ENCODE data around the gene ZNF668. TPM values are rescaled to one million over a fixed set of nuclear protein-coding genes. Genes with fewer than 3 reads are reported as not detected.

Gene ZNF668
- 9.3 and 12.3 TPM in 2 replicates for total RNA-seq (ENCODE audit: low replicate concordance)

DNA sequence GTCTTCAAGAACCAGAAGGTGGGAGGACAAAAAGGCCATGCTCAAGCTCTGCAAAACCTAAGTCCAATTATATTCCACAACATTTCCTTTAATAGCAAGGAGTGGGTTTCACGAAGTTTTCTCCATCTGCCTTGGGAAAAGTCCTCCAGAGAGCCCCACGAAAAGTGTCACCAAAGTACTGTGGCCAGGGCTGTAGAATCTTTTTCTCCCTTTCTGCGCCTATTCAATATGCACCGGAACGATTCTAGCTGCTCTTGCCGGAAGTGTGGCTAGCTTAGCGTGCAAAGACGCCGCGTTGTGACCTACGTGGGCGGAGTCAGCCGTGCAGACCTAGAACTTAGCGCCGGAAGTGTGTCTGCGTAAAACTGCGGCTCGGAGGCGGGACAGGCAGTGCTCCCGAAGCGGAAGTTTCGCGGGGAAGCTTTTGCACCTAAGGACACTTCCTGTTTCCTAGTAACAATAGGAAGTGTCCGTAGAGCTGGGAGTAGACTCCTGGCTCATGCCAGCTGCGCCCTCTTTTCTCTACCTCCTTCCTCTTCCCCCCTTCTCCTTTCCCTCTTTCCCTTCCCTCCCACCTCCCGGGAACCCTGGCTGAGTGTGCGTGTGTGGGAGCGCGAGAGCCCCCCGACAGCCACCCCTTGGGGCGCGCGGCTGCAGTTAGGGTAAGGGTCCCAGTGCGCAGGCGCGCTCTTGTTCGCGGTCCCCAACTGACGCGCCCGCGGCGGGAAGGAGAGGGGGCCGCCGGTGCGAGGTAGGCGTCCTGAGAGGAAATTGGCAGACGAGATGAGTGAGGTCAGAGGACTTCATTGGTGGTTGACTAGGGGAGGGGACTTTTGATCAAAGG, at the start of gene ZNF668, which contains the start of gene ZNF646:
Gene ZNF668, minus strand, starts transcription at position 271 of the 844 bp plus-strand sequence. CDS start 9,781 bp downstream, outside the sequence.
Gene ZNF646, plus strand, starts transcription at position 453 of the 844 bp plus-strand sequence. CDS start 1,903 bp downstream, outside the sequence.

DNA sequence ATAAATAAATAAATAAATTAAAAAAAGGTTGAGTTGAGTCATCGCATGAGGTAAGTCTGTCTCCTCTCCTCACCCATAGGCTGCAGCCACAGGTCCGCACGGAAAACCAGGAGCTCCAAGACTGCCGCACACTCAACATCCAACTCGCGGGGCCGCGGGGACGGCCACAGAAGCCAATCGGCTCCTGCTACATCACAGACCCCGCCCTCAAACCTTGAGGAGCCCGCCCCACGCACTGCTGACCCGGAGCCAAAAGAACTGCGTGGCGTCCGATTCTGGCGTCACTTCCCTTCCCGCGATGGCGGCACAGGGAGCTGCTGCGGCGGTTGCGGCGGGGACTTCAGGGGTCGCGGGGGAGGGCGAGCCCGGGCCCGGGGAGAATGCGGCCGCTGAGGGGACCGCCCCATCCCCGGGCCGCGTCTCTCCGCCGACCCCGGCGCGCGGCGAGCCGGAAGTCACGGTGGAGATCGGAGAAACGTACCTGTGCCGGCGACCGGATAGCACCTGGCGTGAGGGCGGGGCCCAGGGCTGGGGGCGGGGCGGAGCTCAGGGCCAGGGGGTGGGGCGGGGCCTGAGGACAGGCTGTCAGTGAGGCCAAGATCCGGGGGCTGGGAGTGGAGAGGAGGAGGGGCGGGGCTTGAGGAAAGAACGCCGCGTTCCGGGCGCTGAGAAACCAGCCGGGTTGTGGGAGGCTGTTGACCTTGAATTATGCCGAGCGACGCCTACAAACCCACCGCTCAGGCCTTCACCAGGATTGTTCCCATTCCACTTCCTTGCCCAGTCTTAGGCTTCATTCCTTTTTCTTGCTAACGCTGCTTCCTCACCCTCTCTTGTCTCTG, 43.6 kb upstream of the ZNF668 start, which contains the start of gene KAT8:
Gene KAT8, plus strand, starts transcription at position 281 of the 839 bp plus-strand sequence. Its CDS starts 18 bp downstream, at position 299.

GRCh38 chr16:31108035-31108793, 34.2 kb upstream of the ZNF668 start, which contains the start of gene BCKDK:
Gene BCKDK (plus strand): TSS chr16:31108386. CDS start chr16:31109224, 838 bp downstream.

DNA sequence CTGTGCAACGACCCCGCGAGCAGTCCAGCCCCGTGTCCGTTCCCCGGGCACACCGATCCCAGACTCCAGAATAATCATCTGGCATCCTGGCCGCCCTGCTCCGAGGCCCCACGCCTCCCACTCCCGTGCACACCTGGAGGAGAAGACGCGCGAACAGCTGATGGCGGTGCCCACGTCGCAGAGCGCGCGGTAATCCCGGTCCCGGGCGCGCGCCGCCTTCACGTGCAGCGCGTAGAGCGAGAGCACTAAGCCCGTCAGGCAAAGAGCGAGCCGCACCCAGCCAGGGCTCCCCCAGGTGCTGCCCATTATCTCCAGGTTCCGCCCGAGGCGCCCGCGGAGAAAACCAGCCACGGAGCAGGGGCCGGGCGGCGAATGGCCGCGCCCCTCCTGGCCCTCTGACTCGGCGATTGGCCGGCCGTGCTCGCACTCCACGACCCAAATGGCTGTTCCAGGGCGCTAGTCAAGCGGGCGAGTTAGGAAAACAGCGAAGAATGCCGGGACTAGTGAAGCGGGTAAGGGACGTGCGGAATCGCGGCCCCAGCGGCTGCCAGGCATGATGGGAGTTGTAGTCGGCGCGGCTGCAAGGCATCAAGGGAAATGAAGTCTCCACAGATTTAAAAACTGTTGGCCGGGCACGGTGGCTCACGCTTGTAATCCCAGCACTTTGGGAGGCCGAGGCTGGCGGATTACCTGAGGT, 20.5 kb upstream of the ZNF668 start, which contains the start of gene VKORC1:
Gene VKORC1, minus strand, starts transcription at position 374 of the 697 bp plus-strand sequence. Its CDS starts 68 bp downstream, at position 306.

GRCh38 chr16:31088459-31089183, 14.6 kb upstream of the ZNF668 start, which contains the start of gene PRSS53:
Gene PRSS53 (minus strand): TSS chr16:31088943. CDS start chr16:31088809, 134 bp downstream.

DNA sequence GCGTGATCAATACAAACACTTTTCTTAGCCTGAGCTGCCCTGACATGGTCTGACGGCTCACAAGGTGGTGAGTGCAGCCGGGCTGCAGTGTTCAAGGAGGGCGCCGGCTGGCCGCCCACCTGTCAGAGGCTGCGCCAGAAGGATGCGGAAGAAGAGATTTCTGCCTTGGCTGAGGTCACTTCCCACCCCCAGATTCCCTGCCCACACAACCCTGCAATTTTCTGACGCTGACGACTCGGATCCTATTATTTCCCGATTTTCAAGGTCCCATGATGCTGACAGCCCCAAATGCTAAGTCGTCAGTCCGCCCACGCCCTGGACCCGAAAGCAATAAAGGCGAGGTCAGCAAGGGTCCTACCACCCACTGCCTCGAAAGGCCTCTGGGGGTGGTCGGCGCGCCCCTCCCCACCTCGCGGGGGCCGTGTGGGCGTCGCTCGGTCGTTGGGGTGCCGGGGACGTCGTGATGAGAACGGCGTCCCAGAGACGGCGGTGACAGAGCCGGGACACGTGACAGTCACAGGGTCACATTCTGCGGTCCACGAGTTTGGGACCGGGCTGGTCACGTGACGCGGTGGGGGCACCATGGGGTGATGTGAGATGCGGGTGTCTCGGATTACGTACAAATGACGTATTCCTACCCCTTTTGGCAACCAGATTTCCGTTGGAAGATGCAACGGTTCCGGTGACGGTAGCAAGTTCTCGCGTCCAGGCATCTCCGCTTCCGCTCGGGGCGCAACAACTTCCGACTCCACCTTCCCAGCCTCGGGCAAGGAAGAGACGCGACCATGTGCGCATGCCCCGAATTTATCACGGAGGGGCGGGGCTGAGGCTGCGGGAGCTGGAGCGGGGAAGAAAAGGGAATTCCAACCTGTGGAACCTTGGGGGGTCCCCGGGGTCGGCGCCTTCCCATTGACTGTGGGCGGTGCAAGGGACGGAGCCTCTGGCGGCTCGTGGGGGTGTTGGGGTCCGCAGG, 41.0 kb downstream of the ZNF668 start, which contains the start of gene STX4:
Gene STX4, plus strand, starts transcription at position 823 of the 973 bp plus-strand sequence. CDS start 248 bp downstream, outside the sequence.

Other genes starting within 250 kb of the ZNF668 start
- 16.7 and 35.9 TPM in 2 replicates for gene BCL7C, start 180.2 kb downstream of the ZNF668 start, total RNA-seq (ENCODE audit: low replicate concordance)
- 0.23 and 0.98 TPM in 2 replicates for gene CTF1, start 177.6 kb downstream of the ZNF668 start, total RNA-seq (ENCODE audit: low replicate concordance)
- 8.2 and 13.9 TPM in 2 replicates for gene FBXL19, start 150.7 kb downstream of the ZNF668 start, total RNA-seq (ENCODE audit: low replicate concordance)
- gene ORAI3, start 125.2 kb downstream of the ZNF668 start, total RNA-seq (ENCODE audit: low replicate concordance) = 21.3 and 41.2 TPM in 2 replicates
- gene SETD1A, start 116.5 kb downstream of the ZNF668 start, total RNA-seq (ENCODE audit: low replicate concordance) = 1.6 and 2.2 TPM in 2 replicates
- gene HSD3B7, start 89.0 kb downstream of the ZNF668 start, total RNA-seq (ENCODE audit: low replicate concordance) = 11.7 and 71.5 TPM in 2 replicates
- gene STX1B, start 63.6 kb downstream of the ZNF668 start, total RNA-seq (ENCODE audit: low replicate concordance) = 0.53 and 2.7 TPM in 2 replicates
- 26.2 and 59.8 TPM in 2 replicates for gene STX4, start 40.7 kb downstream of the ZNF668 start, total RNA-seq (ENCODE audit: low replicate concordance)
- 9.8 and 10.4 TPM in 2 replicates for gene ZNF646, start 182 bp upstream of the ZNF668 start, total RNA-seq (ENCODE audit: low replicate concordance)
- gene PRSS53, start 14.7 kb upstream of the ZNF668 start, total RNA-seq (ENCODE audit: low replicate concordance) = 1.2 and 1.5 TPM in 2 replicates
- 105 and 187 TPM in 2 replicates for gene VKORC1, start 20.6 kb upstream of the ZNF668 start, total RNA-seq (ENCODE audit: low replicate concordance)
- gene BCKDK, start 34.1 kb upstream of the ZNF668 start, total RNA-seq (ENCODE audit: low replicate concordance) = 8.3 and 15.0 TPM in 2 replicates
- gene KAT8, start 43.4 kb upstream of the ZNF668 start, total RNA-seq (ENCODE audit: low replicate concordance) = 26.2 and 26.8 TPM in 2 replicates
- gene PRSS8, start 61.5 kb upstream of the ZNF668 start, total RNA-seq (ENCODE audit: low replicate concordance) = not detected in 2 replicates
- gene PRSS36, start 75.8 kb upstream of the ZNF668 start, total RNA-seq (ENCODE audit: low replicate concordance) = 0.45 TPM in 1 of 2 replicates, not detected in the other
- 25.2 and 35.3 TPM in 2 replicates for gene FUS, start 105.9 kb upstream of the ZNF668 start, total RNA-seq (ENCODE audit: low replicate concordance)
- gene PYCARD, start 128.5 kb upstream of the ZNF668 start, total RNA-seq (ENCODE audit: low replicate concordance) = 43.5 and 69.2 TPM in 2 replicates
- under 0.01 TPM in 1 of 2 replicates, not detected in the other for gene TRIM72, start 139.9 kb upstream of the ZNF668 start, total RNA-seq (ENCODE audit: low replicate concordance)
- gene PYDC1, start 142.9 kb upstream of the ZNF668 start, total RNA-seq (ENCODE audit: low replicate concordance) = not detected in 2 replicates
- not detected in 2 replicates for gene ITGAM, start 185.7 kb upstream of the ZNF668 start, total RNA-seq (ENCODE audit: low replicate concordance)